GM19328 (cell line): ENCODE measurements around the gene NELL2.
A peak's percentile ranks its signal among the peaks of the same experiment; 100 is the strongest.
"Not testable (repeated sequence)": the region's sequence is repeated elsewhere in the genome, so short reads cannot be mapped to it uniquely, and the experiment has no call there.

ENCODE experiments used
- ATAC-seq: cut with Tn5 transposase; IDR thresholded peaks from one replicate; pipeline ENCODE4 v1.9.1; 2021; ENCODE audit warnings: mild to moderate bottlenecking, moderate library complexity; ENCODE audit not compliant: unreplicated experiment

Gene NELL2

DNA sequence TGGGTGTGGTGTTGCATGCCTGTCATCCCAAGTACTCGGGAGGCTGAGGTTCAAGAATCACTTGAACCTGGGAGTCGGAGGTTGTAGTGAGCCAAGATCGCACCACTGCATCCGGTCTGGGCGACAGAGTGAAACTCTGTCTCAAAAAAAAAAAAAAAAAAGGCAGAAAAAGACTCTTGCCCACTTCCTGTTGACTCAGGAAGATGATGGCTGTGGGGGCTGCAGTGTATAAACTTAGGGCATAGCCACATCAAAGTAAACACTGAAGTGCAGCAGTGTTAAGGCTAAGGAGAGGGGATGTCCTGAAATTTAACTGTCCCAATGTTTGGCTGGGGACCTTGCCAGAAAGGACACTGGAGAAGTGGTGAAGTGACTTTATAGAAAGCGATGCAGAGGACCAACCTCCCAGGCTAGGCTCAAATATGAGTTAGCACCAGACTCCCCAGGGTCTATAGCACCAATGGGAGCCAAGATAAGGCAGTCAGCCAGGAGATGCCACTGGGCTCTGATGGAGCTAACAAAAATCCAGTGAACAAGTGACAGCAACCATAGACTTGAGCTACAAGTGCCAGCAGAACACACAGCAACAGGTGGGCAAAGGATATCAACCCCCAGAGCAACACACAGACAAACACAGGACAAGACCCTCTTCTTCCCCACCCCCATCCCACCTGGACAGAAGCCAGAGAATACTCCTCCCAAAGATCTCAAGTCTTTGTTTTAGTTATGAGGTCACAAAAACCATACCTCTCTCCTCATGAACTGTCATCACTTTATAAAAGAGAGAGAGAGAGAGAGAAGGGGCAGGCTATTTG is 28.0 kb downstream of the NELL2 start:
- ATAC-seq = peak; percentile 79

DNA sequence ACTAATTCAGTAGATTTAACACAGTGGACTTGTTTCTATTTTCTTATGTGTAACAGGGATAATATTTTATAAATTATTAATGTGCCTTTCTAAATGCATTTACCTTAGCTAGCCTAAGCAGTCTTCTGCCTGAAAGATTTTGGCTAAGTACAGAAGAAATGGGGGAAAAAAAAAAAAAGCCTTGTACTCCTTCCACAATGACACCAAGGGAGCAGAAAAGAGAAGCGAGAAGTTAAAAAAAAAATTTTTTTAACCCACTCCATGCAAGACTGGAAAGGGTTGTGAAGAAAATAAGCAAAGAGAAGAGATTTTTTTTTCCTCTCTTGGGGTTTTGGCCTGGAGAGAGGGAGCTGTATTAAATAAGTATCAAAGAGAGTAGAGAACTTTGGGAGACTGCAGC is 28.7 kb downstream of the NELL2 start:
- ATAC-seq = peak; percentile 16

DNA sequence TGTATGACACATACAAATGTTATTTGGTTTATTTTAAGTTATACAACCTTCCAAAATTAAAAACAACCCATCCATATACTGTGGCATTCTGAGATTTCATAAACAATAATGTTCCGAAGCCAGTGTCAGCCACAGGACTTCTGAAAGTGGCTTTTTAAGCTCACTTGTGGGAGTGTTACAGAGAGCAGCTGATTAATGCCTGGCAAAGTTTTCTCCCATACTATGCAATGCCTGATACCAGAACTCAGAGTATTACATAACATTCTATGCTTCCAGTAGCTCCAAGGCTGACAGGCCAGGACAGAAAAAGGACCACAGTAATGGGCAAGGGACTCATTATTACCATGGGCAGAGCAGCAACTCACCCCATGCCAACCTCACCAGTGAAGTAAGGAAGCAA is 29.3 kb downstream of the NELL2 start:
- no peak for ATAC-seq

DNA sequence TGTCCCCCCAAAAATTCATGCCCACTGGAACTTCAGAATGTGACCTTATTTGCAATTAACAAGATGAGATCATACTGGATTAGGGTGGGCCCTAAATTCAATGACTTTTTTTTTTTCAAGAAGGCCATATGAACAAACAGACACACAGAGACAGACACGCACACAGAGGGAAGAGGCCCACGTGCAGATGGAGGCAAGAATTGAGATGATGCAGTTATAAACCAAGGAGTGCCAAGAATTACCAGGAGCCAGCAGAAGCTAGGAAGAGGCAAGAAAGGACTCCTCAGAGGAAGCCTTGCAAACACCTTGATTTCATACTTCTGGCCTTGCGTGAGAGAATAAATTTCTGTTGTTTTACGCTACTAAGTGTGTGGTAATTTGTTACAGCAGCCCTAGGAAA is 33.4 kb downstream of the NELL2 start:
- no peak for ATAC-seq

DNA sequence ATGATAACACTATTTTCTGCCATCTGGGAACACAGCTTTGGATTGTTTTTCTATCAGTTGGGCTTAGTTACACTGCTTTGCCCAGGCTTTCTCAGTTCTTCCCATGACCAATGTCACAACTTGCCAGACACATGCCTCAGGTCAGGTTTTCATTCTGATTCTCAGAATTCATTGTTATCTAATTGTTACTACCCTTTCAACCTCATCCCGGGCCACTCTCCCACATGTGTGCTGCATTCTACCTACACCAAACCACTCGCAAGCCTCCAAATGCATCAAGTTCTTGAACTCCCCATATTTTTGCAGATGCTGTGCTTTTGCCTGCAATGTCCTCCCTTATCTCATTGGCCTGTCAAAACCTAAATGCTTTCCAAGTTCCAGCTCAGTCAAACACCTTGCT is 36.3 kb downstream of the NELL2 start:
- ATAC-seq = no peak

DNA sequence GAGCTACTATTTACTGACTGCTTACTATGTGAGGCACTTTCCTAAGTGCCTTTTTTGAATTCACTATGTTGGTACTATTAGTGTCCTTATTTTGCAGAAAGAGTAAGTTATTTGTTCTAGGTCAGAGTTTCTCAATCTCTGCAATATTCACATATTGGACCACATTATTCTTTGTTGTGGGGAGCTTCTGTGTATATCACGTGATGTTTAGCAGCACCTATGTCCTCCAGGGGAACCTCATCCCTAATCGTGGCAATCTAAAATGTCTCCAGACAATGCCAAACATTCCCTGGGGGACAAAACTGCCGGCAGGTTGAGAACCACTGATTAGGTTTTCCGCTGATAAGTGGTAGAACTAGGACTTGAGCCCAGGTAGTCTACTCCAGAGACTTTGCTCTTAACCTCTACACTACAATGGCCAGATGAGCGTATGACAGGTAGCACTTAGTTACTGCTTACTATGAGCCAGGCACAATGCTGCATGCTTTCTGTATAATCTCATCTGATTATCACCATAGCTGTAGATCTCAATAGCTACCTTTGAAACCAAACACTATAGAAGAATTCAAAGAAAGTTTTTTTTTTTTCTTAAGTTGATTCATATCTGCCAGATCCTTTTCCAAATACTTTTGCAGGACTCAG is 38.9 kb downstream of the NELL2 start:
- ATAC-seq = no peak

DNA sequence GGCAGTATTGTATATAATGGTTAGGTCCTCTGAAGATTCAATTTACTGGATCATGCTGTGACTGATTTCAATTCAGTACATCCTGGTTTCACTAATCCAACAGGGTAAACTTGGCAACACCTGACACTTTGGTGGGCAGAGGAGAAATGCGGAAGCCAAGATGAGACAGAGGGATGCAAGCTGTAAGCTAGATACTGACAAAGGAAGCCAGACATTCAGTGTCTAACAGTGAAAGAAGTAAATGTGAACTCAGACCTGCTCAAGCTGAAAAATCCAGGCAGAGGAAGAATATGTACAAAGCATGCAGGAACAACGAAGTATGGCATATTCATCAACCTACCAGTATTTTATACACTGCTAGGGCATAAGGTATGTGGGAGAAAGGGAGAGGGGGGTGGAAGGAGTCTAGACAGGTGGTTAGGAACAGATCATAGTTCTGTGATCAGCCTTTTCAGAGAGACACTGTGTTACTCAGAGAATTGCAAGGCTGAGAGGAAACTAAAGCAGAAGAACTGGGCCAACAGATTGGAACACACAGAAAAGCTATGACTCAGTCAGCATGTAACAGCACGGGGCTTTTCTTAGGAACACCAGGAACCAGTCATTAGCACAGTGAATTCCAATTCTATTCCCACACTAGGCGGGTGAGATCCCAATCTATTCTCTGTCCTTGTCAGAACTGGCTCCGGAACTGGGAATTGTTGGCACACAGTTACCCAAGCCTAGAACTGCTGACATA is 40.3 kb downstream of the NELL2 start:
- no peak for ATAC-seq

DNA sequence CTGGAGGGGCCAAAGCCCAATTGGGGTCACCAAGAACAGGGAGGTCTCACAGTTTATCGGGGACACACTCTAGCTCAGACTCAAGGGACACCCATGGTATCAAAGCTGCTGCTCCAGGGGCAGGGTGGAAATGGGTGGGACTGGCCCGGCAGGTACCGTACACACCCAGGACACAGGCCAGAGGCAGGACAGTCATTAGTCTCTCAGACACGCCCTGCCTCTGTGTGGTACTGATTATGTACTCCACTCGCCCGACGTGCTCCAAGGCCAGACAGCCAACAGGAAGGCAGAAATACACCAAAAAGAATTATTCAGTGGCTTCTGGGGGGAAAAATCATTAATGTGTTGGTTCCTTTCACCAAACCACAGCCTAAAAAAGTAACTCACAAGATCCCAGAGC is 41.1 kb downstream of the NELL2 start:
- not testable (repeated sequence) for ATAC-seq

DNA sequence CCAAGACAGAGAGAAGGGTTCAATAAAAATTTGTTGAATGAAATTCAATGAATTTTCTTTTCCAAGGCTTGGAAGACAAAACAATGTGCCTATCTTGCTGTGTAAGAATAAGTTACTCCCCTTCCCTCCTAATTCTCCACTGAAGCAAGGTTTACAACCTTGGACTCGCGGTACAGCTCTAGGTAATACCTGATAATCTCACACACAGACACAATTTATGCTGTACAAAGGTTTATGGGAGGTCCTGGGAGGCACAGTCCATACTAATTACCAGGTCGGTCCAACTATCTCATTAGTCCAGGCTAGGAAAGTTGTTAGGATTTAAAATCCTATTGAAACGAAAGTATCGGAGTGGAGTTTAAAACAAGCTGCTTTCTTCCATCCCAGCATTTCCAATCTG is 42.6 kb downstream of the NELL2 start:
- no peak for ATAC-seq

DNA sequence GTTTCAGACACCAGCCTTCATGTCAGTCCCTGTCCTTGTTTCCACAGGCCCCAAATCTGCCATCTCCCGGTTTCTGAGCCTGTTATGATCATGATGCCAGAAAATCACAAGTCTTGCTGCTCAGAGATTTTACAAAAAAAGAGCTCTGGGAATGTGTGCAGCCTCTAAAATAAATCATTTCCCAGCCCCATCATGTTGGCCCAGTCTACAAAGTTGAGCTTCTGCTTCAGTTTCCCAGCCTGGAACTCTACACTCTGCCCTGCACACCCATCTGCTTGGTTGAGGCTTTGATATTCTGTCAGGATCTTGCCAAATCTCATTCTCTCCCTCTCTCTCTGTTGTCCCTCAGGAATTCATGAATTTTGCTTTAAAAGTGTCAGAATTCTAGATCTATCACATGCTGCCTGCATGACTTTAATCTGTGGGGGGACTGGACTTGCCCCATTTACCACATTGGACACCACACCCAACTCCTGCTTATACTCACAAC is 45.5 kb downstream of the NELL2 start:
- no peak for ATAC-seq

DNA sequence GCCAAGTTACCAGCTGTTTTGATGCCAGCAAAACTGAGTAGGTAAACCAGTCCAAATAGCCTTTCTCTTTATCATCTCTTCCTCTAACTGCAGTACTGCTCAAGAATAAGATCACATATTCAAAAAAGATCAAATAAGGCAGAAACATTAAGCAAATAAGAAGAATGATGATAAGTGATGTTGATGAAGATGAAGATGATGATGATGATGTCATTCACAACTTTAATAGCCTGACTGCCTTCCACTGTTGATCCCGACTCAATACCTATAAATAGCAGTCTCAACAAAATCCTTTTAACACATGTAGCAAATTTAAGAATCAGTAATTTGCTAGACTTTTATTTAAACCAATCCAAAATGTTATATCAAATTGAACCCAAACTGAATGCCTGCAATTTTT is 47.1 kb downstream of the NELL2 start:
- ATAC-seq = no peak

DNA sequence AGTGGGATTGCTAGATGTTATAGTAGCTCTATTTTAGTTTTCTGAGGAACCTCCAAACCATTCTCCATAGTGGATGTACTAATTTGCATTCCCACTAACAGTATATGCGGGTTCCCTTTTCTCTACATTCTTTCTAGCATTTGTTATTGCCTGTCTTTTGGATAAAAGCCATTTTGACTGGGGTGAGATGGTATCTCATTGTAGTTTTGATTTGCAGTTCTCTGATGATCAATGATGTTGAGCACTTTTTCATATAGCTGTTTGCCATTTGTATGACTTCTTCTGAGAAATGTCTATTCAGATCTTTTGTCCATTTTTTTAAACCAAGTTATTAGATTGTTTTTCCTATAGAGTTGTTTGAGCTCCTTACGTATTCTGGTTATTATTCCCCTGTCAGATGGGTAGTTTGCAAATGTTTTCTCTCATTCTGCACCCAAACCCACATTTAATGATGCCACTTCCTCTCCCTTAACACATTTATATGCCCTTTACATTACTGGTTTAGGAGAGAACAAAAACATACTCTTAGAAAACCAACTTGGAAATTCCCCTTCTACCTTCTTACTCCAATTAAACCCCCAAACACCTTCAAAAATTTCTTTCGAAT is 48.2 kb downstream of the NELL2 start:
- ATAC-seq = no peak

DNA sequence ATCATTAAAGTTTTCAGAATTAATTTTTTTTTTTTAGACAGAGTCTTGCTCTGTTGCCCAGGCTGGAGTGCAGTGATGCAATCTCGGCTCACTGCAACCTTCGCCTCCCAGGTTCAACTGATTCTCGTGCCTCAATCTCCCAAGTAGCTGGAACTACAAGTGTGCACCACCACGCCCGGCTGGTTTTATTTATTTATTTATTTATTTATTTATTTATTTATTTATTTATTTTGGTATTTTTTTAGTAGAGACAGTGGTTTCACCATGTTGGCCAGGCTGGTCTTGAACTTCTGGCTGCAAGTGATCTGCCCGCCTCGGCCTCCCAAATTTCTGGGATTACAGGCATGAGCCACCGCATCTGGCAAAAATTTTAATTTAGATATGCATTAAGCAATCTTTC is 54.4 kb downstream of the NELL2 start:
- not testable (repeated sequence) for ATAC-seq

DNA sequence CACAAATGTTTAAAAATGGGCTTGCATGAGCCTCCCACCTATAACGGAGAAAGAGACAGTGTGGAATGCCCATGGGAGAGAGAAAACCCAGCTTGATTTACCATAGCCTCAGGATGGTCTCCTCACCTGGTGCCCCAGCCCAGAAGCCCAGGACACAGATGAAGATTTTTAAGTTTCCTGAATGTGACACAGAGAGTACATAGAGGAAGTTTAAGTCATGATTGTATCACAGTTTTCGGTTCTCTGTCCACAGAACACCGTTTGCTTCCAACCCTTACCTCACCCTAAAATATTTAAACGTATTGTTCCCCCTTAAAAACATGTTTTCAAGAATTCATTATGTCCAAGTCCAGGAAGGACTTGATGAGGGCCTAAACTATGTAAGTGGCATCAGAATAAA is 56.2 kb downstream of the NELL2 start:
- ATAC-seq = no peak

DNA sequence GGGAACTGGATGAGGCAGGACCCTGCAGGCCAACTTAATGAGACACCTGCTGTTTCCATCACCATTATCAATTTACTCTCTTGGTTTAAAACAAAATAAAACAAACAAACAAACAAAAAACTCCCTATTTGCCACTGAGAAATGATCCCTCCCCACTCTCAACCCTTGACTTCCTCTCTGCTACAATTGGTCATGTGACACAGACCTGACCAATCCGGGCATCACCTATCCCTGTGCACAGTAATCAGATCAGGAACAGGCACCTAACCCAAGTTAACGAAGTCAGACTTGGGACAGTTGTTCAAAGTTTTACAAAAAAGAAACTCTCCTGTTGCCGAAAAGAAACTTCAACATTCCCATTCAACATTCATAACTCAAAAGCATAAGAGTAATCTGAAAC is 58.4 kb downstream of the NELL2 start:
- ATAC-seq = no peak

DNA sequence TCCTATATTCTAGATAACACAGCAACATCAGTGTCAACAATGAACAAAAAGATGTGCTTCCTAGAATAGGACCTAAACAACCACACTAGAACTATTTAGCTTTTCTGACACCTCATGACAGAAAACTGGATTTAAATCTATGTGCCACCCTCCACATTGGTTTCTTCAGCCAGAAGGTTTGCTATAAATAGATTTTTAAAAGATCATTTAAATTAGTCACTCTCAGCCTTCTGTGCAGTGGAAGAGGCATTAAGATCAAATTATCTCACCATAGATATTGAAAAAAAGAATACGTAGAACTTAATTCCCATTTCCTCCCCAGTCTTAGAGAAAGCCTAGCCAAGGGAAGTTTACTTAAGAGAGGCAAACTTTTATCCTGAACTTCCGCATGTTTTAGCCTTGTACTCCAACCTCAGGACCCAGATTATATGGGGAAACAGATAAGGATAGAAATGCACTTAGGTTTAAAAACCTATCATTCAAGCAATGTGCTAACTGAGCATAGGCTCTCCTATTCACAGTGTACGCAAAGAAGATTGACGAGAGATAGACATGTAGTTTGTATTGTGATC is 59.6 kb downstream of the NELL2 start:
- no peak for ATAC-seq

DNA sequence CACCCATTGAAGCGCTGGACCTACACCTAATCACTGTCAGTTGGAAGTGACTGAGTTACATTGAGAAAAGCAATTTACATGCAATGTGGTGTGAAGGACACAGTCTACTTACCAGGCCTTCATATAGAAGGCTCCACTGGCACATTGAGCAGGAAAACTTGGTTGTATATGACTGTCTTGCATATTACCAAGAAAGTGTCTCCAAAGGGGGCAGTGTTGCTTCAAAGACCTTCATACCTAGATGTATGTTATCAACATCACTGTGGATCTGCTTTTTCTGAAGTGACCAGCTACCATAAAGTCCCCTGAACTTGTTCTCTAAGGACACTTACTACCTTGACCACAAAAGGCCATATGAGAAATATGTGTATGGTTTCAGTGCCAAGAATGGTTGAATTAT is 64.1 kb downstream of the NELL2 start:
- ATAC-seq = peak; percentile 69

DNA sequence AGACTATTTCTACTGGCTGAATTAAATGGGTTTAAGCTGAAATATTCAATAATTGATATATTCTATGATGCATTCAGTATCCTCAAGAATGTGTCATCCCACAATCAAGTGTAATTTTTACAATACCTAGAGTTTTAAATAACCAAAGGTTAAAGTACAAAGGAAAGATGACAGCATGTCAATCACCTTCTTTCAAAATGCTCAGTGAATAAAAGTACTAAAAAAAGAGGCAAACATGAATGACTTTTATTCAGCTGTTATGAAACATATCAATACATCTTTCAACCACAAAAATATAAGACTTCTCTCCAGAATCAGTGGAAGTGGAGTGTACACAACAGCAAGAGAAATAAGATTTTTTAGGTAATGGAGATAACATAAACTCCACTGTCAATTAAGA is 72.0 kb downstream of the NELL2 start:
- ATAC-seq = no peak

DNA sequence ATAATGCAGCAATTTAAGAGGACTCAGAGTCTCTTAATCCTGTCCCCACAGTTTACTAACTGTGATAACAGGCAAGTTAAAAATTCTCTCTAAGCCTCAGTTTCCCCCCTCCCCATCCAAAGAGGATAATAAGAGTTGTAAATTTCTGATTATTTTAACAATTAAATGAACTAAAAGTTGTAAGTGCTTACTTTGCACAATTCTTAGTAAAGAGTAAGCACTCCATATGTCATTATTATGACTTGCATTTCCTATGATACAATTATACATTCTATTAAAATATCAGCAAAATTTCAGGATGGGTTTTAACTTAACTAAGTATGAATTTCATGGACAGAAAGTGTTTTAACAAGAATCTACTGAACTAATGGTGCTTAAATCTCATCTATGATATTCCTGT is 80.1 kb downstream of the NELL2 start:
- ATAC-seq = no peak

DNA sequence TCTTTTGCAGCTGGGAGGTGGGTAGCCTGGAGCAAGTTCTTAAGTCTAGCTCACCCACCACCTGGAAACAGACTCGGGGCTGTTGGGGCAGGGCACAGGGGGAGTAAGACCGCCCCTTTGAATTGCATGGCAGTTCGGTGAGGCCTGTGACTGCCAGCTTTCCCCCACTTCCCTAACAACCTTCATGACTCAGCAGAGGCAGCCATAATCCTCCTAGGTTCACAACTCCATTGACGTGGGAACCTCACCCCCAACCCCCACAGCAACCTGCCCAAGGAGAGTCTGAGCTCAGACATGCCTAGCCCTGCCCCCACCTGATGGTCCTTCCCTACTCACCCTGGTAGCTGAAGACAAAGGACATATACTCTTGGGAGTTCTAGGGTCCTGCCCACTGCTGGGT is 87.4 kb downstream of the NELL2 start:
- ATAC-seq = no peak

DNA sequence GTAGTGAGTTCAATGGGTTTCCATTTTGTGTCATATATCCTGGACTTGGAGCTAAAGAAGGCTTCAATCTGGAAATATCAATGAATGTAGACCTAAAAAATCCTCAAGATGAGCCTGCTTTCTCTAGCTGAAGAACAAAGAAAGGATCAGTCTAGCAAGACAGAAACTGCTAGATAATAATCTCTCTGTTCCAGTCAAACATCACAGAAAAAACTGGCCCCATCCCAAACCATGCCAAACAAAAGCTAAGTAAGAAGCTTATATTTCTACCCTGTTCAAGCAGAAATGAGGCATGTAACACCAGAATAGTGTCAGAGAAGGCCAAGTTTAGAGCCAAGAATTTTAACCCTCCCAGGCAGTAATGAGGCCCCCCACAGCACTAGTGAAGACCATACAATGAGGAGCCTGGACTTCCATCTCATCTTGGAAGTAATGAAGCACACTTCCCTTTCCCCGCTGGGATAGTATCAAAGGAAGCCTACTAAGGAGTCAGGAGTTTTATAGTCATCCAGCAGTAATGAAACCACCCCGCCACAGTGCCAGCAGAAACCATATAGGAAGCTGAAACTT is 95.8 kb downstream of the NELL2 start:
- no peak for ATAC-seq
